DMS153 treated with DMSO at 0.1 percent for 48 hours (cell line): Measurements from ENCODE around the gene KLHL15.

Experiments used
- DNase-seq: peaks from one replicate; lab custom pipeline; 2025; ENCODE audit not compliant: unreplicated experiment; lab: John Stamatoyannopoulos, UW

KLHL15 gene

GRCh38 chrX:23952984-23953907 lies 73.7 kb downstream of the KLHL15 start:
- DNase-seq, result no peak

GRCh38 chrX:23952391-23952790 lies 74.6 kb downstream of the KLHL15 start:
- no peak for DNase-seq

- DNase-seq, result no peak
These were observed 81.8 kb downstream of the KLHL15 start for GRCh38 chrX:23945206-23945605.

GRCh38 chrX:23944234-23944633 lies 82.8 kb downstream of the KLHL15 start:
- no peak for DNase-seq

GRCh38 chrX:23939203-23939602 lies 87.8 kb downstream of the KLHL15 start:
- no peak for DNase-seq

GRCh38 chrX:23938690-23939089 lies 88.3 kb downstream of the KLHL15 start:
- DNase-seq, result no peak

- no peak for DNase-seq
These were observed 89.9 kb downstream of the KLHL15 start for GRCh38 chrX:23937100-23937499.

GRCh38 chrX:23936180-23936579 lies 90.8 kb downstream of the KLHL15 start:
- no peak for DNase-seq

GRCh38 chrX:23935106-23935505 lies 91.9 kb downstream of the KLHL15 start:
- no peak for DNase-seq
